ENCODE measurements around the gene CCDC192. TPM values are rescaled to one million over a fixed set of nuclear protein-coding genes. Genes with fewer than 3 reads are reported as not detected.

Gene CCDC192
- total RNA-seq, 1 experiment from 2014 or later: not detected

GRCh38 chr5:127772531-127772930 lies 69.3 kb downstream of the CCDC192 start:
- no peak overlapping the region for H3K4me3 ChIP-seq (ENCODE audit: low read depth, low read length, poor library complexity, severe bottlenecking)
- H3K4me1 ChIP-seq (ENCODE audit: insufficient read depth, low read length, poor library complexity, severe bottlenecking): no peaks in the 10 kb centered on the region
- H3K9me3 ChIP-seq (ENCODE audit: low read depth, low read length, poor library complexity, severe bottlenecking): no peaks in the 10 kb centered on the region
- H3K36me3 ChIP-seq (ENCODE audit: insufficient read depth, low read length, poor library complexity, severe bottlenecking): no peaks in the 10 kb centered on the region
- DNase-seq (ENCODE audit: low spot score): no peak
- ChIA-PET CTCF (no interaction called here), POLR2A (ENCODE audit: low non-redundant PET) (no interaction called here)
- no peak overlapping the region for H3K27ac ChIP-seq (ENCODE audit: low read depth, low read length, poor library complexity, severe bottlenecking)
- no TSS peak for BruUV-seq (replicated peaks)
- H3K27me3 ChIP-seq (replicated peaks; ENCODE audit: insufficient read depth, low read depth, low read length, poor library complexity): peaks cover 11% of the 10 kb centered on the region
- TF ChIP-seq, protein P1, sequence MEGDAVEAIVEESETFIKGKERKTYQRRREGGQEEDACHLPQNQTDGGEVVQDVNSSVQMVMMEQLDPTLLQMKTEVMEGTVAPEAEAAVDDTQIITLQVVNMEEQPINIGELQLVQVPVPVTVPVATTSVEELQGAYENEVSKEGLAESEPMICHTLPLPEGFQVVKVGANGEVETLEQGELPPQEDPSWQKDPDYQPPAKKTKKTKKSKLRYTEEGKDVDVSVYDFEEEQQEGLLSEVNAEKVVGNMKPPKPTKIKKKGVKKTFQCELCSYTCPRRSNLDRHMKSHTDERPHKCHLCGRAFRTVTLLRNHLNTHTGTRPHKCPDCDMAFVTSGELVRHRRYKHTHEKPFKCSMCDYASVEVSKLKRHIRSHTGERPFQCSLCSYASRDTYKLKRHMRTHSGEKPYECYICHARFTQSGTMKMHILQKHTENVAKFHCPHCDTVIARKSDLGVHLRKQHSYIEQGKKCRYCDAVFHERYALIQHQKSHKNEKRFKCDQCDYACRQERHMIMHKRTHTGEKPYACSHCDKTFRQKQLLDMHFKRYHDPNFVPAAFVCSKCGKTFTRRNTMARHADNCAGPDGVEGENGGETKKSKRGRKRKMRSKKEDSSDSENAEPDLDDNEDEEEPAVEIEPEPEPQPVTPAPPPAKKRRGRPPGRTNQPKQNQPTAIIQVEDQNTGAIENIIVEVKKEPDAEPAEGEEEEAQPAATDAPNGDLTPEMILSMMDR (conservative IDR thresholded peaks at IDR 0.05; ENCODE audit: low read depth, low read length): no peak
- no peak for TF ChIP-seq EZH2 (IDR thresholded peaks at IDR 0.05; ENCODE audit: borderline replicate concordance, low read depth, low read length, poor library complexity, severe bottlenecking)
- intact Hi-C loops (cut with micrococcal nuclease; ENCODE audit: unreplicated experiment): no loop called here

GRCh38 chr5:127774221-127774620 lies 71.0 kb downstream of the CCDC192 start:
- BruUV-seq (replicated peaks): no TSS peak
- ChIA-PET POLR2A (ENCODE audit: low non-redundant PET) (no interaction called here), CTCF (no interaction called here)
- TF ChIP-seq, protein P1 (conservative IDR thresholded peaks at IDR 0.05; ENCODE audit: low read depth, low read length): no peak
- no peak for TF ChIP-seq EZH2 (IDR thresholded peaks at IDR 0.05; ENCODE audit: borderline replicate concordance, low read depth, low read length, poor library complexity, severe bottlenecking)
- Histone ChIP-seq H3K4me3 (ENCODE audit: low read depth, low read length, poor library complexity, severe bottlenecking) (no peak overlapping the region), H3K36me3 (ENCODE audit: insufficient read depth, low read length, poor library complexity, severe bottlenecking) (no peaks in the 10 kb centered on the region), H3K27ac (ENCODE audit: low read depth, low read length, poor library complexity, severe bottlenecking) (no peak overlapping the region), H3K9me3 (ENCODE audit: low read depth, low read length, poor library complexity, severe bottlenecking) (no peaks in the 10 kb centered on the region), H3K4me1 (ENCODE audit: insufficient read depth, low read length, poor library complexity, severe bottlenecking) (no peaks in the 10 kb centered on the region), H3K27me3 (replicated peaks; ENCODE audit: insufficient read depth, low read depth, low read length, poor library complexity) (peaks cover 3% of the 10 kb centered on the region)
- intact Hi-C loops (cut with micrococcal nuclease; ENCODE audit: unreplicated experiment): no loop called here
- no peak for DNase-seq (ENCODE audit: low spot score)

GRCh38 chr5:127776477-127776876 lies 73.3 kb downstream of the CCDC192 start:
- no TSS peak for BruUV-seq (replicated peaks)
- Histone ChIP-seq H3K4me1 (ENCODE audit: insufficient read depth, low read length, poor library complexity, severe bottlenecking) (no peaks in the 10 kb centered on the region), H3K27ac (ENCODE audit: low read depth, low read length, poor library complexity, severe bottlenecking) (no peak overlapping the region), H3K4me3 (ENCODE audit: low read depth, low read length, poor library complexity, severe bottlenecking) (no peak overlapping the region), H3K9me3 (ENCODE audit: low read depth, low read length, poor library complexity, severe bottlenecking) (no peaks in the 10 kb centered on the region), H3K36me3 (ENCODE audit: insufficient read depth, low read length, poor library complexity, severe bottlenecking) (no peaks in the 10 kb centered on the region), H3K27me3 (replicated peaks; ENCODE audit: insufficient read depth, low read depth, low read length, poor library complexity) (peaks cover 3% of the 10 kb centered on the region)
- TF ChIP-seq, protein P1 (conservative IDR thresholded peaks at IDR 0.05; ENCODE audit: low read depth, low read length): no peak
- TF ChIP-seq EZH2 (IDR thresholded peaks at IDR 0.05; ENCODE audit: borderline replicate concordance, low read depth, low read length, poor library complexity, severe bottlenecking): no peak
- CTCF ChIA-PET: no interaction called here
- no peak for DNase-seq (ENCODE audit: low spot score)
- intact Hi-C loops (cut with micrococcal nuclease; ENCODE audit: unreplicated experiment): no loop called here
- POLR2A ChIA-PET (ENCODE audit: low non-redundant PET): no interaction called here
